Measurements from ENCODE around the gene FBXW2. TPM values are rescaled to one million over a fixed set of nuclear protein-coding genes. Genes with fewer than 3 reads are reported as not detected.

FBXW2 gene
- total RNA-seq, 6 experiments from 2014 or later = 26.5 to 42.5 (median 35.6) TPM

DNA sequence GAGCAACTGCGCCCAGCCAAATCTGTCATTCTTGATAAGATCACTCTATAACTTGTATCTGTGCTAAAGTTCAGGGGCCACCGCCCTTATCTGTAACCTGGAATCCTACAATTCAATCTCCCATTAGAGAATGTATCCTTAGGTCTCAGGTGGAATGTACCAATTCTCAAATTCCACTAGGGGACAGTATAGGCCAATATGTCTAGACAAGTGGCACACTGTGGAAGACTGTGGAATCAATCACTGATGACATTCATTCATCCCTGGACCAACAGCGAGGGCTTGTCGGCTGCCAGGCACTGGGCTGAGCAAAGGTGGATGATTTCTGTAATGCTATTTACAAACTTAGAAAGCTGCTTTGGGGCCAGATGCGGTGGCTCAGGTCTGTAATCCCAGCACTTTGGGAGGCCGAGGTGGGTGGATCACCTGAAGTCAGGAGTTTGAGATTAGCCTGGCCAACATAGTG lies 50.2 kb downstream of the FBXW2 start:
- H3K9me3 ChIP-seq = no peaks in the 10 kb centered on the region
- H3K27me3 ChIP-seq = no peaks in the 10 kb centered on the region
- H3K36me3 ChIP-seq = no peaks in the 10 kb centered on the region
- ATAC-seq = peak; percentile 89 to 97 (median 96)
- H3K4me3 ChIP-seq = no peak overlapping the region
- intact Hi-C loops (cut with DNase I) = no loop called here
- H3K27ac ChIP-seq = no peak overlapping the region
- WGBS (ENCODE audit: insufficient coverage, low coverage, low lambda C conversion rate, missing lambda C conversion rate) = 25% methylated on average over 6 of the region's 6 CpGs
- H3K4me1 ChIP-seq = no peaks in the 10 kb centered on the region
- TF ChIP-seq, protein P1, sequence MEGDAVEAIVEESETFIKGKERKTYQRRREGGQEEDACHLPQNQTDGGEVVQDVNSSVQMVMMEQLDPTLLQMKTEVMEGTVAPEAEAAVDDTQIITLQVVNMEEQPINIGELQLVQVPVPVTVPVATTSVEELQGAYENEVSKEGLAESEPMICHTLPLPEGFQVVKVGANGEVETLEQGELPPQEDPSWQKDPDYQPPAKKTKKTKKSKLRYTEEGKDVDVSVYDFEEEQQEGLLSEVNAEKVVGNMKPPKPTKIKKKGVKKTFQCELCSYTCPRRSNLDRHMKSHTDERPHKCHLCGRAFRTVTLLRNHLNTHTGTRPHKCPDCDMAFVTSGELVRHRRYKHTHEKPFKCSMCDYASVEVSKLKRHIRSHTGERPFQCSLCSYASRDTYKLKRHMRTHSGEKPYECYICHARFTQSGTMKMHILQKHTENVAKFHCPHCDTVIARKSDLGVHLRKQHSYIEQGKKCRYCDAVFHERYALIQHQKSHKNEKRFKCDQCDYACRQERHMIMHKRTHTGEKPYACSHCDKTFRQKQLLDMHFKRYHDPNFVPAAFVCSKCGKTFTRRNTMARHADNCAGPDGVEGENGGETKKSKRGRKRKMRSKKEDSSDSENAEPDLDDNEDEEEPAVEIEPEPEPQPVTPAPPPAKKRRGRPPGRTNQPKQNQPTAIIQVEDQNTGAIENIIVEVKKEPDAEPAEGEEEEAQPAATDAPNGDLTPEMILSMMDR (IDR thresholded peaks at IDR 0.05) = peak; percentile 75 to 94 (median 84)
- no peak for TF ChIP-seq POLR2A (IDR thresholded peaks at IDR 0.05)
- DNase-seq = peak; percentile 39 to 72 (median 69)

- Histone ChIP-seq H3K36me3 (no peaks in the 10 kb centered on the region), H3K27ac (no peak overlapping the region), H3K27me3 (no peaks in the 10 kb centered on the region), H3K4me3 (no peak overlapping the region), H3K9me3 (no peaks in the 10 kb centered on the region), H3K4me1 (peaks cover 0 to 3% (median 0%) of the 10 kb centered on the region in 4 donors)
- 85% methylated on average over 1 of the region's 1 CpG for WGBS (ENCODE audit: insufficient coverage, low coverage, low lambda C conversion rate, missing lambda C conversion rate)
- TF ChIP-seq, protein P1 (IDR thresholded peaks at IDR 0.05) = no peak
- no peak for TF ChIP-seq POLR2A (IDR thresholded peaks at IDR 0.05)
- no peak for DNase-seq
- no peak for ATAC-seq
- intact Hi-C loops (cut with DNase I) = no loop called here
Observed at GRCh38 chr9:120741701-120742100, 51.5 kb downstream of the FBXW2 start.

DNA sequence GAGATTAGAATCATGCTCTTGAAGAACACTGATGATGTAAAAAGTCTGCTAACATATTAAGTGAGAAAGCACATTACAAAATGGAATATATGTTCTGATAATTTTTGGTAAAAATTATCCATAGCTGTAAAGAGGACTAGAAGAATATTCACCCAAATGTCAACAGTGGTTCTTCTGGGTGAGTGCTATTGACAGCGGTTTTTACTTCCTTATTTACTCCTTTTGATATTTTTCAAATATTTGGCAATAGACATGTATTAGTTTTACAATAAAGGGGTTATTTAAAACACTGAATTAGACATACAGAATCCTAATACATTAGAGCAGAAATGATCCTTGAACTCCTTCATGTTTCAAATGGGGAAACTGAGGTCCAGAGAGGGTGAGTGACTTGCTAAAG lies 52.0 kb downstream of the FBXW2 start:
- intact Hi-C loops (cut with DNase I) = no loop called here
- Histone ChIP-seq H3K4me3 (no peak overlapping the region), H3K36me3 (no peaks in the 10 kb centered on the region), H3K9me3 (no peaks in the 10 kb centered on the region), H3K27ac (no peak overlapping the region), H3K4me1 (peaks cover 0 to 8% (median 2%) of the 10 kb centered on the region in 4 donors), H3K27me3 (no peaks in the 10 kb centered on the region)
- ATAC-seq (no peak), DNase-seq (no peak)
- TF ChIP-seq, protein P1 (IDR thresholded peaks at IDR 0.05) = no peak
- TF ChIP-seq POLR2A (IDR thresholded peaks at IDR 0.05) = no peak
- 44% methylated on average over 1 of the region's 1 CpG for WGBS (ENCODE audit: insufficient coverage, low coverage, low lambda C conversion rate, missing lambda C conversion rate)

DNA sequence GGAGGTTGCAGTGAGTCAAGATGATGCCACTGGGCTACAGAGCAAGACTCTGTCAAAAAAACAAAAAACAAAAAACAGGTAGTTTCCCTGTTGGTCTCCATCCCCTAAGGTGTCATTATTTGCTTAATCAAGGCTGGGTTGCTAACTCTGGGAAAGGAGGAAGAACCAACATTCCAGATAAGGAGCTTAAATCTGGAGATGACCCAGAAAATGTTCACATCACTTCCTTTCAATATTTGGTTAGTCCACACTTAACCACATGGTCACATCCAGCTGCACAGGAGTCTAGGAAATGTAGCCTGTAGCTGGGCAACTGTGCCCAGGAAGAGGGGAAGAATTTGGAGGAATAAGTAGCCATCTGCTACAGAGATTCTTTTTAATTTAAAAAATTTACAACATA lies 53.1 kb downstream of the FBXW2 start:
- Histone ChIP-seq H3K4me3 (no peak overlapping the region), H3K27me3 (no peaks in the 10 kb centered on the region), H3K27ac (no peak overlapping the region), H3K4me1 (peaks cover 0 to 18% (median 6%) of the 10 kb centered on the region in 4 donors), H3K9me3 (no peaks in the 10 kb centered on the region), H3K36me3 (no peaks in the 10 kb centered on the region)
- ATAC-seq (peak in 1 of 4 donors; percentile 38), DNase-seq (no peak)
- TF ChIP-seq POLR2A (IDR thresholded peaks at IDR 0.05) = no peak
- TF ChIP-seq, protein P1 (IDR thresholded peaks at IDR 0.05) = no peak
- intact Hi-C loops (cut with DNase I) = no loop called here
